Measurements from ENCODE around the gene TSC1. TPM values are rescaled to one million over a fixed set of nuclear protein-coding genes. Genes with fewer than 3 reads are reported as not detected.

TSC1 gene
- total and polyA plus RNA-seq, 2 experiments from 2014 or later = 23.7 to 48.0 TPM

GRCh38 chr9:132888151-132888550, 56.3 kb downstream of the TSC1 start (continued):
- no peak for TF ChIP-seq ZNF462 (CRISPR knock-in tag; IDR thresholded peaks at IDR 0.05)
- no peak for TF ChIP-seq CREB1 (CRISPR knock-in tag; IDR thresholded peaks at IDR 0.05; ENCODE audit: low read depth)
- TF ChIP-seq CTCF (conservative IDR thresholded peaks at IDR 0.05; ENCODE audit: low read depth in 2 of 2) = no peak

- Mint-ChIP-seq H3K36me3 (ENCODE audit: low read depth) (no peaks in the 10 kb centered on the region), H3K4me1 (no peaks in the 10 kb centered on the region; the same call in 2 of the 3 replicates), H3K27me3 (ENCODE audit: insufficient read depth, low read depth, poor library complexity) (peaks cover 4% of the 10 kb centered on the region), H3K9me3 (no peaks in the 10 kb centered on the region), H3K27ac (no peak overlapping the region), H3K4me3 (no peak overlapping the region)
- H4K20me1 ChIP-seq (replicated peaks; ENCODE audit: insufficient read depth) = no peaks in the 10 kb centered on the region
- no peaks in the 10 kb centered on the region for H3K79me2 ChIP-seq (replicated peaks; ENCODE audit: insufficient read depth)
- DNase-seq (ENCODE audit: low spot score) = no peak
- H3K4me3 ChIP-seq = no peak overlapping the region
- no peak overlapping the region for H2AFZ ChIP-seq
- no peaks in the 10 kb centered on the region for H3K9me2 ChIP-seq (ENCODE audit: insufficient read depth)
- ATAC-seq = no peak
- no peaks in the 10 kb centered on the region for H3K36me3 ChIP-seq (ENCODE audit: insufficient read depth)
- no peaks in the 10 kb centered on the region for H3K27me3 ChIP-seq (ENCODE audit: insufficient read depth)
- no peak overlapping the region for H3K4me2 ChIP-seq
- no peak overlapping the region for H3K27ac ChIP-seq (ENCODE audit: low read depth)
- no peaks in the 10 kb centered on the region for H3F3A ChIP-seq (replicated peaks; ENCODE audit: low read depth)
- no peaks in the 10 kb centered on the region for H3K4me1 ChIP-seq (ENCODE audit: insufficient read depth)
- no peak for TF ChIP-seq ZNF462 (CRISPR knock-in tag; IDR thresholded peaks at IDR 0.05)
Measured at GRCh38 chr9:132887181-132888120, 57.0 kb downstream of the TSC1 start.

Measured in GM23338 (cell line).